Activated CD4-positive, alpha-beta T cell treated with anti-CD3 and anti-CD28 coated beads, Interleukin-2, amount 50 U/mL, for 48 hours (primary cell): ENCODE measurements around the gene CALHM6.

Experiments used
- DNase-seq, 2 experiments: peaks; one replicate each; pipeline ENCODE4 v3.0.0-alpha.2; 2020

Gene CALHM6

GRCh38 chr6:116447052-116447451, 14.1 kb upstream of the CALHM6 start:
- DNase-seq = no peak

- DNase-seq = no peak
Measured at GRCh38 chr6:116447496-116448011, 13.6 kb upstream of the CALHM6 start.

GRCh38 chr6:116449565-116449964, 11.6 kb upstream of the CALHM6 start:
- DNase-seq = no peak

GRCh38 chr6:116450185-116450710, 10.9 kb upstream of the CALHM6 start:
- no peak for DNase-seq

GRCh38 chr6:116450769-116451740, 10.1 kb upstream of the CALHM6 start:
- DNase-seq = no peak

GRCh38 chr6:116451916-116452315, 9.3 kb upstream of the CALHM6 start:
- no peak for DNase-seq

GRCh38 chr6:116452531-116452930, 8.6 kb upstream of the CALHM6 start:
- no peak for DNase-seq

GRCh38 chr6:116456106-116456505, 5.1 kb upstream of the CALHM6 start:
- DNase-seq = no peak

- DNase-seq = no peak
Measured at GRCh38 chr6:116456927-116457326, 4.2 kb upstream of the CALHM6 start.

- DNase-seq = no peak
Measured at GRCh38 chr6:116458264-116458663, 2.9 kb upstream of the CALHM6 start.

- DNase-seq = no peak
Measured at GRCh38 chr6:116459927-116460326, 1.2 kb upstream of the CALHM6 start.

GRCh38 chr6:116461932-116462885, 1.0 kb downstream of the CALHM6 start:
- peak; percentile 41 to 53 for DNase-seq

GRCh38 chr6:116463301-116463700, 2.1 kb downstream of the CALHM6 start:
- DNase-seq = no peak

GRCh38 chr6:116465246-116465645, 4.1 kb downstream of the CALHM6 start:
- no peak for DNase-seq

GRCh38 chr6:116467096-116467495, 5.9 kb downstream of the CALHM6 start:
- no peak for DNase-seq

- DNase-seq = no peak
Measured at GRCh38 chr6:116467514-116467913, 6.3 kb downstream of the CALHM6 start.

- no peak for DNase-seq
Measured at GRCh38 chr6:116468293-116468692, 7.1 kb downstream of the CALHM6 start.

GRCh38 chr6:116471531-116471930, 10.4 kb downstream of the CALHM6 start:
- DNase-seq = no peak

- no peak for DNase-seq
Measured at GRCh38 chr6:116472706-116473105, 11.5 kb downstream of the CALHM6 start.

GRCh38 chr6:116475141-116475540, 14.0 kb downstream of the CALHM6 start:
- no peak for DNase-seq

- no peak for DNase-seq
Measured at GRCh38 chr6:116476002-116476678, 15.0 kb downstream of the CALHM6 start.

GRCh38 chr6:116482780-116483179, 21.6 kb downstream of the CALHM6 start:
- DNase-seq = no peak
